ENCODE results near the gene SHISA9. TPM values are rescaled to one million over a fixed set of nuclear protein-coding genes. Genes with fewer than 3 reads are reported as not detected.
"Not testable (repeated sequence)": the region's sequence is repeated elsewhere in the genome, so short reads cannot be mapped to it uniquely, and the experiment has no call there.

The SHISA9 gene
- 3.0 and 3.7 TPM in 2 replicates for total RNA-seq
- long read RNA-seq, partial matches to known transcripts, result 0 of 2 reads
- long read RNA-seq, other reads (novel, unspliced or antisense), result 2 of 2 reads

- peak within 1 kb of the TSS; percentile 49 for H3K27ac Mint-ChIP-seq
These were observed at the start of gene SHISA9 for GRCh38 chr16:12901597-12902461. SHISA9 (plus strand) TSS chr16:12901598.

GRCh38 chr16:12853972-12854371, 47.4 kb upstream of the SHISA9 start:
- Mint-ChIP-seq H3K9me3 (ENCODE audit: low read depth) (no peaks in the 10 kb centered on the region), H3K4me1 (ENCODE audit: low read depth) (no peaks in the 10 kb centered on the region), H3K27me3 (no peaks in the 10 kb centered on the region), H3K4me3 (ENCODE audit: low read depth) (no peak overlapping the region), H3K36me3 (ENCODE audit: insufficient read depth) (no peaks in the 10 kb centered on the region), H3K27ac (no peak overlapping the region)
- TF ChIP-seq CTCF (IDR thresholded peaks at IDR 0.05; ENCODE audit: unreplicated experiment), result no peak
- no peak for DNase-seq (ENCODE audit: low spot score, unreplicated experiment)

More at GRCh38 chr16:12901597-12902461, at the start of gene SHISA9:
- Mint-ChIP-seq H3K4me3 (ENCODE audit: low read depth) (peak within 1 kb of the TSS; percentile 72), H3K36me3 (ENCODE audit: insufficient read depth) (no peaks in the 10 kb centered on the region), H3K4me1 (ENCODE audit: low read depth) (peaks cover 19% of the 10 kb centered on the region), H3K9me3 (ENCODE audit: low read depth) (no peaks in the 10 kb centered on the region), H3K27me3 (peaks cover 74% of the 10 kb centered on the region)
- DNase-seq (ENCODE audit: low spot score, unreplicated experiment), result peak; percentile 21
- TF ChIP-seq CTCF (IDR thresholded peaks at IDR 0.05; ENCODE audit: unreplicated experiment), result no peak

- H3K9me3 Mint-ChIP-seq (ENCODE audit: low read depth); H3K27ac Mint-ChIP-seq; H3K27me3 Mint-ChIP-seq; H3K36me3 Mint-ChIP-seq (ENCODE audit: insufficient read depth); DNase-seq (ENCODE audit: low spot score, unreplicated experiment); H3K4me1 Mint-ChIP-seq (ENCODE audit: low read depth); H3K4me3 Mint-ChIP-seq (ENCODE audit: low read depth): not testable (repeated sequence)
These were observed 44.0 kb upstream of the SHISA9 start for GRCh38 chr16:12857435-12857834.

GRCh38 chr16:12862327-12862726, 39.1 kb upstream of the SHISA9 start:
- Mint-ChIP-seq H3K27me3 (no peaks in the 10 kb centered on the region), H3K4me3 (ENCODE audit: low read depth) (no peak overlapping the region), H3K4me1 (ENCODE audit: low read depth) (no peaks in the 10 kb centered on the region), H3K9me3 (ENCODE audit: low read depth) (no peaks in the 10 kb centered on the region), H3K36me3 (ENCODE audit: insufficient read depth) (no peaks in the 10 kb centered on the region), H3K27ac (peak overlapping the region; percentile 68)
- TF ChIP-seq CTCF (IDR thresholded peaks at IDR 0.05; ENCODE audit: unreplicated experiment), result no peak
- DNase-seq (ENCODE audit: low spot score, unreplicated experiment), result no peak

GRCh38 chr16:12862941-12863340, 38.5 kb upstream of the SHISA9 start:
- Mint-ChIP-seq H3K27me3 (no peaks in the 10 kb centered on the region), H3K27ac (no peak overlapping the region), H3K36me3 (ENCODE audit: insufficient read depth) (no peaks in the 10 kb centered on the region), H3K9me3 (ENCODE audit: low read depth) (no peaks in the 10 kb centered on the region), H3K4me3 (ENCODE audit: low read depth) (no peak overlapping the region), H3K4me1 (ENCODE audit: low read depth) (no peaks in the 10 kb centered on the region)
- TF ChIP-seq CTCF (IDR thresholded peaks at IDR 0.05; ENCODE audit: unreplicated experiment), result no peak
- no peak for DNase-seq (ENCODE audit: low spot score, unreplicated experiment)

Measured in progenitor cell of endocrine pancreas (in vitro differentiated cells).